ENCODE data around the gene PFN3.
"Not testable (repeated sequence)": the region's sequence is repeated elsewhere in the genome, so short reads cannot be mapped to it uniquely, and the experiment has no call there.

Gene PFN3

GRCh38 chr5:177419046-177419445 lies 18.6 kb upstream of the PFN3 start:
- Histone ChIP-seq H3K36me3 (ENCODE audit: insufficient read depth) (no peaks in the 10 kb centered on the region), H3K27ac (no peak overlapping the region), H3K4me2 (no peak overlapping the region), H3K4me3 (IDR thresholded peaks at IDR 0.05; ENCODE audit: insufficient read depth, low read depth, low read length) (no peak overlapping the region), H3K79me2 (ENCODE audit: insufficient read depth, low read depth) (no peaks in the 10 kb centered on the region), H3K27me3 (ENCODE audit: insufficient read depth, low read depth) (no peaks in the 10 kb centered on the region), H3K4me1 (ENCODE audit: low read depth, poor library complexity, severe bottlenecking) (peaks cover under 1% of the 10 kb centered on the region), H2AFZ (ENCODE audit: low read depth) (no peak overlapping the region), H3K9ac (no peak overlapping the region), H4K20me1 (ENCODE audit: insufficient read depth) (no peaks in the 10 kb centered on the region)
- no peak for TF ChIP-seq CTCF (conservative IDR thresholded peaks at IDR 0.05; ENCODE audit: low read depth, low read length)

GRCh38 chr5:177417081-177417480 lies 16.6 kb upstream of the PFN3 start:
- H3K4me2 ChIP-seq; H3K27me3 ChIP-seq (ENCODE audit: insufficient read depth, low read depth); H3K4me3 ChIP-seq (IDR thresholded peaks at IDR 0.05; ENCODE audit: insufficient read depth, low read depth, low read length); H4K20me1 ChIP-seq (ENCODE audit: insufficient read depth); H3K79me2 ChIP-seq (ENCODE audit: insufficient read depth, low read depth); H3K9ac ChIP-seq; H2AFZ ChIP-seq (ENCODE audit: low read depth); H3K36me3 ChIP-seq (ENCODE audit: insufficient read depth); H3K27ac ChIP-seq: not testable (repeated sequence)
- H3K4me1 ChIP-seq (ENCODE audit: low read depth, poor library complexity, severe bottlenecking), result peaks cover 19% of the 10 kb centered on the region

- Histone ChIP-seq H3K79me2 (ENCODE audit: insufficient read depth, low read depth) (no peaks in the 10 kb centered on the region), H3K9ac (no peak overlapping the region), H3K4me2 (no peak overlapping the region; the same call in 1 of the 2 replicates), H3K4me1 (ENCODE audit: low read depth, poor library complexity, severe bottlenecking) (peaks cover 36% of the 10 kb centered on the region), H3K4me3 (IDR thresholded peaks at IDR 0.05; ENCODE audit: insufficient read depth, low read depth, low read length) (no peak overlapping the region), H3K27me3 (ENCODE audit: insufficient read depth, low read depth) (no peaks in the 10 kb centered on the region), H2AFZ (ENCODE audit: low read depth) (no peak overlapping the region), H3K36me3 (ENCODE audit: insufficient read depth) (no peaks in the 10 kb centered on the region), H3K27ac (no peak overlapping the region), H4K20me1 (ENCODE audit: insufficient read depth) (no peaks in the 10 kb centered on the region)
- TF ChIP-seq CTCF (conservative IDR thresholded peaks at IDR 0.05; ENCODE audit: low read depth, low read length), result no peak
These were observed 14.0 kb upstream of the PFN3 start for GRCh38 chr5:177414481-177414880.

- peak overlapping the region; percentile 86 for H3K4me2 ChIP-seq
- TF ChIP-seq CTCF (conservative IDR thresholded peaks at IDR 0.05; ENCODE audit: low read depth, low read length), result no peak
- H4K20me1 ChIP-seq (ENCODE audit: insufficient read depth), result no peaks in the 10 kb centered on the region
- H2AFZ ChIP-seq (ENCODE audit: low read depth), result peak overlapping the region; percentile 25; the same call in 1 of the 2 replicates
- no peaks in the 10 kb centered on the region for H3K27me3 ChIP-seq (ENCODE audit: insufficient read depth, low read depth)
- H3K4me3 ChIP-seq (IDR thresholded peaks at IDR 0.05; ENCODE audit: insufficient read depth, low read depth, low read length), result no peak overlapping the region
- no peaks in the 10 kb centered on the region for H3K36me3 ChIP-seq (ENCODE audit: insufficient read depth)
- no peaks in the 10 kb centered on the region for H3K79me2 ChIP-seq (ENCODE audit: insufficient read depth, low read depth)
- H3K4me1 ChIP-seq (ENCODE audit: low read depth, poor library complexity, severe bottlenecking), result peaks cover 36% of the 10 kb centered on the region
- H3K9ac ChIP-seq, result peak overlapping the region; percentile 67
- peak overlapping the region; percentile 95 for H3K27ac ChIP-seq
These were observed 12.3 kb upstream of the PFN3 start for GRCh38 chr5:177412603-177413233.

GRCh38 chr5:177410575-177410974 lies 10.1 kb upstream of the PFN3 start:
- Histone ChIP-seq H2AFZ (ENCODE audit: low read depth) (no peak overlapping the region), H3K4me1 (ENCODE audit: low read depth, poor library complexity, severe bottlenecking) (peaks cover 36% of the 10 kb centered on the region), H3K9ac (no peak overlapping the region), H3K27me3 (ENCODE audit: insufficient read depth, low read depth) (no peaks in the 10 kb centered on the region), H4K20me1 (ENCODE audit: insufficient read depth) (no peaks in the 10 kb centered on the region), H3K4me3 (IDR thresholded peaks at IDR 0.05; ENCODE audit: insufficient read depth, low read depth, low read length) (no peak overlapping the region), H3K4me2 (no peak overlapping the region), H3K36me3 (ENCODE audit: insufficient read depth) (no peaks in the 10 kb centered on the region), H3K27ac (no peak overlapping the region), H3K79me2 (ENCODE audit: insufficient read depth, low read depth) (no peaks in the 10 kb centered on the region)
- no peak for TF ChIP-seq CTCF (conservative IDR thresholded peaks at IDR 0.05; ENCODE audit: low read depth, low read length)
